ENCODE results near the gene COX11.

GRCh38 chr17:54941285-54941684, 27.2 kb downstream of the COX11 start:
- TF ChIP-seq POLR2A (IDR thresholded peaks at IDR 0.05) (no peak), CTCF (IDR thresholded peaks at IDR 0.05) (no peak), POLR2AphosphoS5 (IDR thresholded peaks at IDR 0.05; ENCODE audit: insufficient read depth in 1 of 2, low read depth in 1 of 2) (no peak)
